ENCODE measurements around the gene TFF1.

Gene TFF1

DNA sequence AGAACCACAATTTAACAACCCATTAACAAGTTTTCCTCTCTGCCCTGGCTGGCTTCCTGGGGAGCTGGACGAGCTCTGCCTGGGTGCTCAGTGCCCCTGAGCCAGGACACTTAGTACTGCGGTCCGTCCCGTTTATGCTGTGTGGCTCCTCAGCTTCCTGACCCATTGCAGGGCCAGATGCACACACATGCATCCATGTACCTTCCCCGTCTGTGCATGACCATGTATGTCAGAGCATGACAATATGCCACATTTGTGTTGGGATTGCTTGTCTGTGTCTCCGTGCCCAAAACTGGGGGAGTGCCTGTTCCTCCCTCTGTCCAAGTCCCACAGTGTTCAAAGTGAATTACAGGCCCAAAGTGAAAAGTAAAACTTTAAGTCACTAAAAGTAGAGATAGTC, 41.4 kb downstream of the TFF1 start:
- no peak overlapping the region for H3K4me3 ChIP-seq (ENCODE audit: low read depth, low read length)
- TF ChIP-seq, protein P1, sequence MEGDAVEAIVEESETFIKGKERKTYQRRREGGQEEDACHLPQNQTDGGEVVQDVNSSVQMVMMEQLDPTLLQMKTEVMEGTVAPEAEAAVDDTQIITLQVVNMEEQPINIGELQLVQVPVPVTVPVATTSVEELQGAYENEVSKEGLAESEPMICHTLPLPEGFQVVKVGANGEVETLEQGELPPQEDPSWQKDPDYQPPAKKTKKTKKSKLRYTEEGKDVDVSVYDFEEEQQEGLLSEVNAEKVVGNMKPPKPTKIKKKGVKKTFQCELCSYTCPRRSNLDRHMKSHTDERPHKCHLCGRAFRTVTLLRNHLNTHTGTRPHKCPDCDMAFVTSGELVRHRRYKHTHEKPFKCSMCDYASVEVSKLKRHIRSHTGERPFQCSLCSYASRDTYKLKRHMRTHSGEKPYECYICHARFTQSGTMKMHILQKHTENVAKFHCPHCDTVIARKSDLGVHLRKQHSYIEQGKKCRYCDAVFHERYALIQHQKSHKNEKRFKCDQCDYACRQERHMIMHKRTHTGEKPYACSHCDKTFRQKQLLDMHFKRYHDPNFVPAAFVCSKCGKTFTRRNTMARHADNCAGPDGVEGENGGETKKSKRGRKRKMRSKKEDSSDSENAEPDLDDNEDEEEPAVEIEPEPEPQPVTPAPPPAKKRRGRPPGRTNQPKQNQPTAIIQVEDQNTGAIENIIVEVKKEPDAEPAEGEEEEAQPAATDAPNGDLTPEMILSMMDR (IDR thresholded peaks at IDR 0.05; ENCODE audit: low read depth, low read length): no peak

DNA sequence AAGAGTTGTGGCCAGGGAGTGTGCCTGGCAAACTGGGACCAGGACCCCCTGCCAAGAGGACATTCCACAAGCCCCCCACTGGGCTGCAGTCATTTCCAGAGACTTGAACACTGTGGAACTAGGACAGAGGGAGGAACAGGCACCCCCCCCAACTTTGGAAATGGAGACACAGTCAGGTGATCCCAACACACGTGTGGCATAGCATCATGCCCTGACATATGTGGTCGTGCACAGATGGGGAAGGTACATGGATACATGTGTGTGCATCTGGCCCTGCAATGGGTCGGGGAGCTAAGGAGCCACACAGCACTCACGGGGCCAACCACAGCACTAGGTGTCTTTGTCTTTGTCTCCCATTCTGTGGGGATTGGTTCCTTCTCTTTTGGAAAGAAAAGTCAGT, 44.5 kb downstream of the TFF1 start:
- TF ChIP-seq, protein P1 (IDR thresholded peaks at IDR 0.05; ENCODE audit: low read depth, low read length): no peak
- no peak overlapping the region for H3K4me3 ChIP-seq (ENCODE audit: low read depth, low read length)

DNA sequence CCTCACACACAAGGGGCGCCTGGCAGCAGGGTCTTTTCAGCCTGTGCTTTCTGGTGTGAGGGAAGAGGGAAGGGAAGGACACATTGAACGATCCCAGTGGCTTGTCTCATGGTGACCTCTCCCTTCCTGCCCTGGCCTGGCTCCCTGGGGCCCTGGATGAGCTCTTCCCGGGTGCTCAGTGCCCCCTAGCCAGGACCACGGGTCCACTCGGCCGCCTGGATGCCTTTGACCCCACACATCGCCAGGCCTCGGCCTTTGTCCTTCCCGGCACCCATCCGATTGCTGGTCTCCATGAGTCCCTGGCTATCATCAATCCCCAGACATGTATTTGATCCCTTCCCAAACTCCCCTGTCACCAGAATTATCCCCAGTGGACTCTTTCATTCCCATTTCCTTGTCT, 45.1 kb downstream of the TFF1 start:
- H3K4me3 ChIP-seq (ENCODE audit: low read depth, low read length): no peak overlapping the region
- TF ChIP-seq, protein P1 (IDR thresholded peaks at IDR 0.05; ENCODE audit: low read depth, low read length): no peak

DNA sequence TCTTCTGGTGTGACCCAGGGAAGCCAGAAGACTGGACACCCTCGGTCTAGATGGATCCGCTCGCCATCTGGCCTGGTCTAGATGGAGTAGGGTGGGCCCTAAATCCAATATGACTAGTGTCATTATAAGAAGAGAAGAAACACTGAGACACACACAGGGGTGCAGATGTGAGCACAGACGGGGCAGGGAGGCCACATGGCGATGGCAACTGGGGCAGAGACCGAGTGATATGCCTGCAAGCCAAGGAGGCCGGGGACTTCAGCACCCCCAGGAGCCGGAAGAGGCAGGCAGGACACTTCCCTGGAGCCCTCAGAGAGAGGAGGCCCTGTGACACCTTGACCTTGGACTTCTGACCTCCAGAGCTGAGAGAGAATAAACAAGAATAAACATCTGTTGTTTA, 45.5 kb downstream of the TFF1 start:
- TF ChIP-seq, protein P1 (IDR thresholded peaks at IDR 0.05; ENCODE audit: low read depth, low read length): no peak
- no peak overlapping the region for H3K4me3 ChIP-seq (ENCODE audit: low read depth, low read length)

DNA sequence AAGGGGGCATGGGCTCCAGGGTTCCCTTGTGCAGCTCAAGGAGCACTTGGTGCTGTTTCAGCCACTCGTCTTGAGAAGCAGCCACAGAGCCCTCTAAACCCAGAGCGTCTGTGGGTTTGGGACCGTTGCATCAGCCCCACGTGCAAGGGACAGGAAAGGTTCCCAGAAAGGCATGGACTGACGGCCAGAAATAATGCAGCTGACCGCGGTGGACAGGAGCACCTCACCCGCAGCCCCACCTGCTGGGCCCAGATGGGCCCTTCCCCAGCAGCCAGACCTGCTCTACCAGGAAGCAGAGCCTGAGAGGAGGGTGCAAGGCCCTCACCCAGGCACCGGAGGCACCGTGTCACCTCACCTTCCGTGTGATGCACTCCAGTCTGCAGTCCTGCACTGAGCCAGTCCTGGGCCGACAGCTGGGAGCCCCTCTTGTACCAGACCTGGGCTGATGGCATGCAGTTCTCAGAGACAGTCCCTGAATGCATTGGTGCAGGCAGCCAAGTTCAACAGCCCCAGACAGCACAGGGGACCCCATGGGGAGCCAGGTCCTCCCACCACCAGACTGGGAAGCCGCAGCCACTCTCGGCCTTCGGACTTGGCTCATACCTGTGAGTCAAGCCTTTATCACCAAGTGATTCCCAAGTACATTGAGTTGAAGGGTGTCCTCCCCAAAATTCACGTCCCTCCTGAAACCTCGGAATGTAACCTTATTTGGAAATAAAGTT, 46.3 kb downstream of the TFF1 start:
- TF ChIP-seq, protein P1 (IDR thresholded peaks at IDR 0.05; ENCODE audit: low read depth, low read length): no peak
- no peak overlapping the region for H3K4me3 ChIP-seq (ENCODE audit: low read depth, low read length)

DNA sequence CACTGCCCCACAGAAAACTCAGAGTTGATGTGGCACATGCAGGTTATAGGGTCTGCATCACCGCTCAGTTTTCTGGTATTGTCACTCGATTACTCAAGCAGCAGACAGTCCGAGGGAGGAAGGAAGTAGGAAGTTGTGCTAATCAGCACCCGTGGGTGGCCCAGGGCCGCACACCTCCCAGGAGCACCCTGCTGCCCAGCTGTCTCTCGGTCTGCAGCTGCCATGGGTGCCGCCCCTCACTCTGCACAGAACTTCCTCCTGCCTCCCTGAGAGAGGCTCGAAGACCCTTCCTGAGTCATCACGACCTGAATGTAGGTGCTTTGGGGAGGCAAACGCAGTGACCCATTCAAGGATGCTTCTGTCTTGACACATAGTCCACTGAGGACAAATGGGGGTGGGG, 47.0 kb downstream of the TFF1 start:
- TF ChIP-seq, protein P1 (IDR thresholded peaks at IDR 0.05; ENCODE audit: low read depth, low read length): no peak
- no peak overlapping the region for H3K4me3 ChIP-seq (ENCODE audit: low read depth, low read length)

DNA sequence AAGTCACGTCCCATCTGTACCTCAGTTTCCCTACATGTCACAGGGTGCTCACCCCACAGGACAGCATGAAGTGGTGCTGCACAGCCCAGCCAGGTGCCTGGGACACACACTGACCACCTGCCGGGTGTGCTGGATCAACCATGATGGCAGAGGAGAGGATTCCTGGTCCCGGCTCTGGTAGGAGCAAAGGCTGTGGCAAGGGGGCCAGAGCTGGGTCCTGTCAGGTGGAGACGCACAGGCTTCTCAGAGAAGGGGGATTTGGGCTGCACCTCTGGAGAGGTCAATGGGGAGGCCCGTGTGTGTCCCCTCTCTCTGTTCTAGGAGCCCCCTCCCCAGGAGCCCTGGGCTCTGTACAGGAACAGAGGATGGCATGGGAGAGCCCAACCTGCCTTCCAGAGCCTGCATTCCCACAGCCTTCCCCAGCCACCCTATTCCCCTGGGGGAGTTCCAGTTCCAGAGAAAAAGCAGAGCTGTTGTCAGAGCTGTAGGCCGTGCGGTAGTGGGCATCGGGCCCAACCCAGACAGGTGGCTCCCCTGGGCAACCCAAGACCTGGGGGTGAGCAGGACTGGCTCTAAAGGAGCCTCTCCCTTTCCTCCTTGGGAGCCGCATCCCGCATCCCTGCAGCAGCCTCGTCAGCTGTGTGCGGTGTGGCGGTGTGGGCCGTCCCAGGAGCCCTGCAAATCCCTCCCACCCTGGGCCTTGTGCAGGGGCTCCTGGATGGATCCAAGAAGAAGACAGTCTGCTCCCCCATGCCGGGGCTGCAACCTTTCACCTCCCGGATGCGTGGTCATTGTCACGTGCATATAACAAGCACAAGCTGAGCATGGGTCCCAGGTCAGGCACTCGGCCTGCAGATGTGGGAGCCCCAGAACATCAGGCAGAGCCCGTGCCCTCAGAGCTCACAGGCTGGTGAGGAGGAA, 48.2 kb downstream of the TFF1 start:
- no peak overlapping the region for H3K4me3 ChIP-seq (ENCODE audit: low read depth, low read length)
- TF ChIP-seq, protein P1 (IDR thresholded peaks at IDR 0.05; ENCODE audit: low read depth, low read length): no peak
